SK-N-SH (cell line): ENCODE data around the gene ARHGEF19. TPM values are rescaled to one million over a fixed set of nuclear protein-coding genes. Genes with fewer than 3 reads are reported as not detected.
"Not testable (repeated sequence)": the region's sequence is repeated elsewhere in the genome, so short reads cannot be mapped to it uniquely, and the experiment has no call there.

Source experiments
- CTCF ChIA-PET: fragments of 300-600, 350-600 bp; formaldehyde crosslinking; extraction: SDS; loops from one replicate; lab custom pipeline; 2021; lab: Yijun Ruan, JAX
- POLR2A ChIA-PET: fragments of 350-600 bp; sonication (Branson Sonifier 250); formaldehyde crosslinking; extraction: SDS; loops from one replicate; lab custom pipeline; 2020; ENCODE audit warnings: antibody characterized with exemption, inconsistent platforms; lab: Yijun Ruan, JAX
- DNase-seq: peaks from one replicate; pipeline ENCODE4 v3.0.0; 2012
- H2AFZ ChIP-seq: fragments of 200-600 bp; sonication (generic); 2 replicates; pipeline ENCODE4 v1.8.1; 2016; ENCODE audit warnings: antibody characterized with exemption, mild to moderate bottlenecking, low read depth
- H3F3A ChIP-seq: fragments of 200-600 bp; sonication (generic); replicated peaks from 2 replicates; pipeline ENCODE3; 2016; ENCODE audit warnings: antibody characterized with exemption, mild to moderate bottlenecking; ENCODE audit not compliant: insufficient read depth
- H3K27ac ChIP-seq, 2 experiments: fragments of 200-500 bp in 1 of 2; fragments of 200-600 bp in 1 of 2; sonication (Bioruptor generic) in 1 of 2; sonication (generic), shearing (Covaris generic) in 1 of 2; 2 replicates each; pipeline versions ENCODE4 v1.5.1 to v1.6.1; 2014 to 2016; ENCODE audit warnings: low read depth in 2 of 2, inconsistent platforms in 1 of 2, low read length in 1 of 2, mild to moderate bottlenecking in 1 of 2, mixed read lengths in 1 of 2
- H3K27me3 ChIP-seq: fragments of 200-600 bp; sonication (generic), shearing (Covaris generic); 2 replicates; pipeline ENCODE4 v1.6.1; 2016; ENCODE audit warnings: mixed run types; ENCODE audit not compliant: insufficient read depth
- H3K36me3 ChIP-seq, 2 experiments: fragments of 200-500 bp in 1 of 2; fragments of 200-600 bp in 1 of 2; sonication (Bioruptor generic) in 1 of 2; sonication (generic) in 1 of 2; replicated peaks in 1 of 2; 2 replicates each; pipeline versions ENCODE3 to v1.5.1; 2014 to 2016; ENCODE audit warnings: low read length in 1 of 2, mild to moderate bottlenecking in 1 of 2; ENCODE audit not compliant: insufficient read depth in 2 of 2, control insufficient read depth in 1 of 2
- H3K4me1 ChIP-seq, 2 experiments: fragments of 200-500 bp in 1 of 2; fragments of 200-600 bp in 1 of 2; sonication (Bioruptor generic) in 1 of 2; sonication (generic), shearing (Covaris generic) in 1 of 2; 2 replicates each; pipeline versions ENCODE4 v1.5.1 to v1.6.1; 2014 to 2016; ENCODE audit warnings: low read depth in 1 of 2, low read length in 1 of 2, mixed run types in 1 of 2; ENCODE audit not compliant: insufficient read depth in 2 of 2, control insufficient read depth in 1 of 2
- H3K4me2 ChIP-seq: fragments of 200-600 bp; sonication (generic), shearing (Covaris generic); 2 replicates; pipeline ENCODE4 v1.6.1; 2017; ENCODE audit warnings: mixed run types
- H3K4me3 ChIP-seq, 2 experiments: fragments of 200-500 bp in 1 of 2; fragments of 200-600 bp in 1 of 2; sonication (Bioruptor generic) in 1 of 2; sonication (generic), shearing (Covaris generic) in 1 of 2; 2 replicates each; pipeline versions ENCODE4 v1.5.1 to v1.8.1; 2014 to 2016; ENCODE audit warnings: low read depth in 2 of 2, inconsistent platforms in 1 of 2, low read length in 1 of 2, mild to moderate bottlenecking in 1 of 2, mixed read lengths in 1 of 2, moderate library complexity in 1 of 2
- H3K79me2 ChIP-seq: fragments of 200-600 bp; sonication (generic); 2 replicates; pipeline ENCODE4 v1.8.1; 2017; ENCODE audit warnings: mild to moderate bottlenecking; ENCODE audit not compliant: insufficient read depth
- H3K9ac ChIP-seq: fragments of 200-600 bp; sonication (generic); 2 replicates; pipeline ENCODE4 v1.6.1; 2017; ENCODE audit warnings: mixed run types
- H3K9me2 ChIP-seq: fragments of 200-600 bp; sonication (generic); 2 replicates; pipeline ENCODE4 v1.6.1; 2017; ENCODE audit warnings: mixed run types
- H3K9me3 ChIP-seq: fragments of 200-600 bp; sonication (generic); 2 replicates; pipeline ENCODE4 v1.6.1; 2017; ENCODE audit warnings: mixed run types, mild to moderate bottlenecking, moderate library complexity
- H4K20me1 ChIP-seq: fragments of 200-600 bp; sonication (generic); 2 replicates; pipeline ENCODE4 v1.6.1; 2017; ENCODE audit warnings: mild to moderate bottlenecking, mixed run types; ENCODE audit not compliant: insufficient read depth
- CHD2 ChIP-seq: fragments of 150-350 bp; IDR thresholded peaks from 2 replicates; pipeline ENCODE4 v1.6.1; 2018; ENCODE audit warnings: low read length; ENCODE audit not compliant: partially characterized antibody
- EZH2phosphoT487 ChIP-seq: fragments of 200-600 bp; sonication (generic); IDR thresholded peaks from 2 replicates; pipeline ENCODE4 v1.6.1; 2017; ENCODE audit warnings: low read depth, mixed run types, mild to moderate bottlenecking, antibody characterized with exemption, moderate library complexity, borderline replicate concordance
- FOSL2 ChIP-seq: IDR thresholded peaks from 2 replicates; pipeline ENCODE4 v1.4.0; 2012; ENCODE audit warnings: low read depth, mild to moderate bottlenecking, moderate library complexity, borderline replicate concordance
- FOXJ3 ChIP-seq: sonication (generic); formaldehyde crosslinking; IDR thresholded peaks from 2 replicates; pipeline ENCODE4 v1.5.1; 2020; ENCODE audit warnings: mild to moderate bottlenecking, missing genetic modification reagents
- GABPA ChIP-seq: IDR thresholded peaks from 2 replicates; pipeline ENCODE4 v1.4.0; 2012; ENCODE audit warnings: low read depth, mild to moderate bottlenecking
- JUND ChIP-seq: IDR thresholded peaks from 2 replicates; pipeline ENCODE4 v1.4.0; 2012
- NFIC ChIP-seq: IDR thresholded peaks from 2 replicates; pipeline ENCODE4 v1.4.0; 2012; ENCODE audit warnings: borderline replicate concordance
- NRF1 ChIP-seq: IDR thresholded peaks from 2 replicates; pipeline ENCODE4 v1.6.1; 2012; ENCODE audit warnings: low read depth, mild to moderate bottlenecking, low read length
- RAD21 ChIP-seq: IDR thresholded peaks from 2 replicates; pipeline ENCODE4 v1.6.1; 2012; ENCODE audit warnings: mild to moderate bottlenecking, low read length
- RXRA ChIP-seq: IDR thresholded peaks from 2 replicates; pipeline ENCODE4 v1.4.0; 2012; ENCODE audit warnings: low read depth, mild to moderate bottlenecking, borderline replicate concordance
- SIN3A ChIP-seq: IDR thresholded peaks from 2 replicates; pipeline ENCODE4 v1.6.1; 2012; ENCODE audit warnings: low read depth, mild to moderate bottlenecking, low read length, moderate library complexity, borderline replicate concordance
- SMC3 ChIP-seq: IDR thresholded peaks from 2 replicates; pipeline ENCODE4 v1.6.1; 2012; ENCODE audit warnings: low read depth, low read length, improper control_type of control experiment
- USF1 ChIP-seq: IDR thresholded peaks from 2 replicates; pipeline ENCODE4 v1.4.0; 2012; ENCODE audit warnings: low read depth, borderline replicate concordance
- whole genome bisulfite sequencing: methylation state at CpG from one replicate; pipeline ENCODE4 v1.1.6; 2017; ENCODE audit warnings: low lambda C conversion rate; 5-methylcytosine and 5-hydroxymethylcytosine counted together
- polyA plus RNA-seq, 3 experiments: library from polyadenylated mRNA; depleted of rRNA; stranded (reverse); fragments of >200 nt; gene quantifications; 2 replicates each; pipeline ENCODE4 v1.2.3, GENCODE V29; 2012
- TF ChIP-seq, protein P1 (sequence below): fragments of 150-350 bp; IDR thresholded peaks from 2 replicates; pipeline ENCODE4 v1.6.1; 2016; ENCODE audit warnings: mild to moderate bottlenecking, low read depth, low read length
- TF ChIP-seq, protein P2 (sequence below): IDR thresholded peaks from 2 replicates; pipeline ENCODE4 v1.4.0; 2012; ENCODE audit warnings: low read depth, borderline replicate concordance

Gene ARHGEF19
- polyA plus RNA-seq, 1 of the 3 experiments (the other 2 are of a cell fraction): 11.5 TPM

GRCh38 chr1:16258591-16259135 lies 46.2 kb upstream of the ARHGEF19 start:
- ChIA-PET CTCF (interaction anchor here (1.4 to 1.8 kb wide), 5 partner anchors 8 to 186 kb away, joined by 3 to 5 read pairs (median 4); partner anchors contain the start of genes FAM131C and FBXO42), POLR2A (no interaction called here)
- Histone ChIP-seq H3K9me2 (no peaks in the 10 kb centered on the region), H4K20me1 (no peaks in the 10 kb centered on the region), H3K9ac (no peak overlapping the region), H3K4me3 (no peak overlapping the region), H3K4me1 (peaks cover 7 to 22% of the 10 kb centered on the region in 2 experiments; a peak in 3 of 4 replicates), H3K4me2 (no peak overlapping the region), H3K9me3 (no peaks in the 10 kb centered on the region), H3K27ac (no peak overlapping the region), H3K27me3 (no peaks in the 10 kb centered on the region), H3K79me2 (peaks cover 39% of the 10 kb centered on the region), H3K36me3 (peaks cover 12 to 16% of the 10 kb centered on the region in 2 experiments), H2AFZ (no peak overlapping the region), H3F3A (peaks cover 14% of the 10 kb centered on the region)
- no peak for DNase-seq
- 94% methylated on average over 9 of the region's 9 CpGs for WGBS
- TF ChIP-seq JUND: no peak
- TF ChIP-seq, protein P1, sequence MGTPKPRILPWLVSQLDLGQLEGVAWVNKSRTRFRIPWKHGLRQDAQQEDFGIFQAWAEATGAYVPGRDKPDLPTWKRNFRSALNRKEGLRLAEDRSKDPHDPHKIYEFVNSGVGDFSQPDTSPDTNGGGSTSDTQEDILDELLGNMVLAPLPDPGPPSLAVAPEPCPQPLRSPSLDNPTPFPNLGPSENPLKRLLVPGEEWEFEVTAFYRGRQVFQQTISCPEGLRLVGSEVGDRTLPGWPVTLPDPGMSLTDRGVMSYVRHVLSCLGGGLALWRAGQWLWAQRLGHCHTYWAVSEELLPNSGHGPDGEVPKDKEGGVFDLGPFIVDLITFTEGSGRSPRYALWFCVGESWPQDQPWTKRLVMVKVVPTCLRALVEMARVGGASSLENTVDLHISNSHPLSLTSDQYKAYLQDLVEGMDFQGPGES: no peak
- no peak for TF ChIP-seq CHD2
- no peak for TF ChIP-seq GABPA

- CTCF ChIA-PET: interaction anchor here (0.7 to 1.8 kb wide), 7 partner anchors 9 to 185 kb away, joined by 3 to 5 read pairs (median 4); partner anchors contain the start of genes FAM131C and FBXO42
Measured at GRCh38 chr1:16257968-16258367, 45.5 kb upstream of the ARHGEF19 start.

GRCh38 chr1:16257556-16257955 lies 45.1 kb upstream of the ARHGEF19 start:
- POLR2A ChIA-PET, H3K27me3 ChIP-seq, H4K20me1 ChIP-seq, H3K9ac ChIP-seq, H3K4me2 ChIP-seq, H2AFZ ChIP-seq, H3K9me3 ChIP-seq, DNase-seq, H3K9me2 ChIP-seq, H3K27ac ChIP-seq, H3K4me3 ChIP-seq: not testable (repeated sequence)
- 96% methylated on average over 3 of the region's 3 CpGs for WGBS
- peaks cover 12 to 26% of the 10 kb centered on the region in 2 experiments for H3K36me3 ChIP-seq
- CTCF ChIA-PET: interaction anchor here (0.7 to 1.8 kb wide), 7 partner anchors 9 to 184 kb away, joined by 3 to 5 read pairs (median 4); partner anchors contain the start of genes FAM131C and FBXO42
- peaks cover 20% of the 10 kb centered on the region for H3F3A ChIP-seq
- peaks cover 28% of the 10 kb centered on the region for H3K79me2 ChIP-seq
- peaks cover 7 to 30% of the 10 kb centered on the region in 2 experiments; a peak in 3 of 4 replicates for H3K4me1 ChIP-seq

More at GRCh38 chr1:16257968-16258367, 45.5 kb upstream of the ARHGEF19 start:
- Histone ChIP-seq H3F3A (peaks cover 16% of the 10 kb centered on the region), H3K27ac (no peak overlapping the region), H3K27me3 (no peaks in the 10 kb centered on the region), H3K4me1 (peaks cover 7 to 29% of the 10 kb centered on the region in 2 experiments; a peak in 3 of 4 replicates), H3K4me3 (no peak overlapping the region), H3K4me2 (no peak overlapping the region), H3K79me2 (peaks cover 32% of the 10 kb centered on the region), H3K36me3 (peaks cover 12 to 22% of the 10 kb centered on the region in 2 experiments), H3K9me2 (no peaks in the 10 kb centered on the region), H4K20me1 (no peaks in the 10 kb centered on the region), H3K9ac (no peak overlapping the region), H2AFZ (no peak overlapping the region), H3K9me3 (no peaks in the 10 kb centered on the region)
- TF ChIP-seq, protein P2, sequence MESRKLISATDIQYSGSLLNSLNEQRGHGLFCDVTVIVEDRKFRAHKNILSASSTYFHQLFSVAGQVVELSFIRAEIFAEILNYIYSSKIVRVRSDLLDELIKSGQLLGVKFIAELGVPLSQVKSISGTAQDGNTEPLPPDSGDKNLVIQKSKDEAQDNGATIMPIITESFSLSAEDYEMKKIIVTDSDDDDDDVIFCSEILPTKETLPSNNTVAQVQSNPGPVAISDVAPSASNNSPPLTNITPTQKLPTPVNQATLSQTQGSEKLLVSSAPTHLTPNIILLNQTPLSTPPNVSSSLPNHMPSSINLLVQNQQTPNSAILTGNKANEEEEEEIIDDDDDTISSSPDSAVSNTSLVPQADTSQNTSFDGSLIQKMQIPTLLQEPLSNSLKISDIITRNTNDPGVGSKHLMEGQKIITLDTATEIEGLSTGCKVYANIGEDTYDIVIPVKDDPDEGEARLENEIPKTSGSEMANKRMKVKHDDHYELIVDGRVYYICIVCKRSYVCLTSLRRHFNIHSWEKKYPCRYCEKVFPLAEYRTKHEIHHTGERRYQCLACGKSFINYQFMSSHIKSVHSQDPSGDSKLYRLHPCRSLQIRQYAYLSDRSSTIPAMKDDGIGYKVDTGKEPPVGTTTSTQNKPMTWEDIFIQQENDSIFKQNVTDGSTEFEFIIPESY: no peak
- TF ChIP-seq SIN3A (no peak), EZH2phosphoT487 (no peak), SMC3 (no peak), FOXJ3 (no peak), RAD21 (no peak), USF1 (no peak), CHD2 (no peak), RXRA (no peak), FOSL2 (no peak), NRF1 (no peak), NFIC (no peak)
- POLR2A ChIA-PET: no interaction called here
- 96% methylated on average over 3 of the region's 3 CpGs for WGBS
- DNase-seq: no peak
